DND-41 (cell line): Measurements from ENCODE around the gene PLD2.

Experiments used
- EZH2 ChIP-seq: IDR thresholded peaks from 3 replicates; pipeline ENCODE4 v1.6.1; 2012; ENCODE audit warnings: borderline replicate concordance, low read depth, mild to moderate bottlenecking, moderate library complexity, low read length, inconsistent platforms; ENCODE audit not compliant: severe bottlenecking
- TF ChIP-seq, protein P1 (sequence below): IDR thresholded peaks from 2 replicates; pipeline ENCODE4 v1.5.1; 2012; ENCODE audit warnings: borderline replicate concordance, low read length, moderate library complexity, mild to moderate bottlenecking; ENCODE audit not compliant: poor library complexity, severe bottlenecking; ENCODE audit errors: extremely low read depth

- TF ChIP-seq, protein P1, sequence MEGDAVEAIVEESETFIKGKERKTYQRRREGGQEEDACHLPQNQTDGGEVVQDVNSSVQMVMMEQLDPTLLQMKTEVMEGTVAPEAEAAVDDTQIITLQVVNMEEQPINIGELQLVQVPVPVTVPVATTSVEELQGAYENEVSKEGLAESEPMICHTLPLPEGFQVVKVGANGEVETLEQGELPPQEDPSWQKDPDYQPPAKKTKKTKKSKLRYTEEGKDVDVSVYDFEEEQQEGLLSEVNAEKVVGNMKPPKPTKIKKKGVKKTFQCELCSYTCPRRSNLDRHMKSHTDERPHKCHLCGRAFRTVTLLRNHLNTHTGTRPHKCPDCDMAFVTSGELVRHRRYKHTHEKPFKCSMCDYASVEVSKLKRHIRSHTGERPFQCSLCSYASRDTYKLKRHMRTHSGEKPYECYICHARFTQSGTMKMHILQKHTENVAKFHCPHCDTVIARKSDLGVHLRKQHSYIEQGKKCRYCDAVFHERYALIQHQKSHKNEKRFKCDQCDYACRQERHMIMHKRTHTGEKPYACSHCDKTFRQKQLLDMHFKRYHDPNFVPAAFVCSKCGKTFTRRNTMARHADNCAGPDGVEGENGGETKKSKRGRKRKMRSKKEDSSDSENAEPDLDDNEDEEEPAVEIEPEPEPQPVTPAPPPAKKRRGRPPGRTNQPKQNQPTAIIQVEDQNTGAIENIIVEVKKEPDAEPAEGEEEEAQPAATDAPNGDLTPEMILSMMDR = no peak
- no peak for TF ChIP-seq EZH2
Observed at GRCh38 chr17:4850246-4850645, 43.3 kb downstream of the PLD2 start.
